ENCODE measurements around the gene TOMM34. TPM values are rescaled to one million over a fixed set of nuclear protein-coding genes. Genes with fewer than 3 reads are reported as not detected.

The TOMM34 gene
- total RNA-seq, 1 donor from 2014 or later: 45.8 TPM

DNA sequence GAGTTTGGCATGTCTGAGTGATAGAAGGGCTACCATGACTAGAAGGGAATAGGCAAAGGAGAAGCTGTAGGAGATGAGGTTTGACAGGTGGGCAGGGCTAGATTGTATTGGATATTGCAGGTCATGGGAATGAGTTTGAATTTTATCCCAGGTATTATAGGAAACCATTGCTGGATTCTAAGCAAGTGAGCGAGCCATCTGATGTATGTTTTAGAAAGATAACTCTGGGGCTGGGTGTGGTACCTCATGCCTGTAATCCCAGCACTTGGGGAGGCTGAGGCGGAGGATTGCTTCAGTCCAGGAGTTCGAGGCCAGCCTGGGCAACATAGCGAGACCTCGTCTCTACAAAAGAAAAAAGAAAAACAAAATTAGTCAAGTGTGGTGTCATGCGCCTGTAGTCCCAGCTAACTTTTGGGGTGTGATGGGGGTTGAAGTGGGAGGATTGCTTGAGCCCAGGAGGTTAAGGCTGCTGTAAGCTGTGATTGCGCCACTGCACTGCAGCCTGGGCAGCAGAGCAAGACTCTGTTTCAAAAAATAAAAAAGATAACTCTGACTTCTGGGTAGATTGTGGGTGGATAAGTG, 23.0 kb upstream of the TOMM34 start:
- Histone ChIP-seq H2AFZ (ENCODE audit: low read depth, low read length) (no peak overlapping the region), H4K20me1 (ENCODE audit: insufficient read depth, low read length) (no peaks in the 10 kb centered on the region), H3K36me3 (ENCODE audit: insufficient read depth, low read length) (peaks cover 12% of the 10 kb centered on the region), H3K79me2 (ENCODE audit: insufficient read depth, low read length) (no peaks in the 10 kb centered on the region), H3K27me3 (ENCODE audit: insufficient read depth, low read length) (no peaks in the 10 kb centered on the region), H3K27ac (ENCODE audit: low read depth, low read length) (no peak overlapping the region), H3K9ac (ENCODE audit: low read length) (no peak overlapping the region), H3K4me3 (ENCODE audit: insufficient read depth, low read depth, low read length) (no peak overlapping the region), H3K4me2 (ENCODE audit: low read length) (no peak overlapping the region), H3K4me1 (ENCODE audit: insufficient read depth, low read length) (peaks cover 3% of the 10 kb centered on the region), H3K9me3 (ENCODE audit: insufficient read depth, low read depth, low read length) (no peaks in the 10 kb centered on the region)
- H3K4me3 Mint-ChIP-seq (ENCODE audit: unreplicated experiment): no peak overlapping the region
- no peaks in the 10 kb centered on the region for H3K9me3 Mint-ChIP-seq (ENCODE audit: unreplicated experiment)
- TF ChIP-seq CTCF (IDR thresholded peaks at IDR 0.05; ENCODE audit: insufficient read depth, low read depth, low read length) (no peak), EZH2 (IDR thresholded peaks at IDR 0.05; ENCODE audit: insufficient read depth, low read length) (no peak)
- no peaks in the 10 kb centered on the region for H3K27me3 Mint-ChIP-seq (ENCODE audit: low read depth, unreplicated experiment)
- DNase-seq (ENCODE audit: low read depth) (no peak), FAIRE-seq (no peak)
- H3K4me1 Mint-ChIP-seq (ENCODE audit: low read depth, unreplicated experiment): peaks cover 10% of the 10 kb centered on the region
- H3K36me3 Mint-ChIP-seq (ENCODE audit: low read depth, unreplicated experiment): peaks cover 2% of the 10 kb centered on the region
- no peak overlapping the region for H3K27ac Mint-ChIP-seq (ENCODE audit: unreplicated experiment)

- Histone ChIP-seq H3K4me1 (ENCODE audit: insufficient read depth, low read length) (peaks cover 3% of the 10 kb centered on the region), H3K36me3 (ENCODE audit: insufficient read depth, low read length) (peaks cover 12% of the 10 kb centered on the region), H2AFZ (ENCODE audit: low read depth, low read length) (no peak overlapping the region), H3K4me2 (ENCODE audit: low read length) (no peak overlapping the region), H3K9ac (ENCODE audit: low read length) (no peak overlapping the region), H3K27ac (ENCODE audit: low read depth, low read length) (no peak overlapping the region), H3K4me3 (ENCODE audit: insufficient read depth, low read depth, low read length) (no peak overlapping the region), H3K79me2 (ENCODE audit: insufficient read depth, low read length) (no peaks in the 10 kb centered on the region), H4K20me1 (ENCODE audit: insufficient read depth, low read length) (no peaks in the 10 kb centered on the region), H3K9me3 (ENCODE audit: insufficient read depth, low read depth, low read length) (no peaks in the 10 kb centered on the region), H3K27me3 (ENCODE audit: insufficient read depth, low read length) (no peaks in the 10 kb centered on the region)
- Mint-ChIP-seq H3K36me3 (ENCODE audit: low read depth, unreplicated experiment) (peaks cover 2% of the 10 kb centered on the region), H3K27ac (ENCODE audit: unreplicated experiment) (no peak overlapping the region), H3K4me3 (ENCODE audit: unreplicated experiment) (no peak overlapping the region), H3K9me3 (ENCODE audit: unreplicated experiment) (no peaks in the 10 kb centered on the region), H3K27me3 (ENCODE audit: low read depth, unreplicated experiment) (no peaks in the 10 kb centered on the region), H3K4me1 (ENCODE audit: low read depth, unreplicated experiment) (peaks cover 10% of the 10 kb centered on the region)
- FAIRE-seq: no peak
- TF ChIP-seq EZH2 (IDR thresholded peaks at IDR 0.05; ENCODE audit: insufficient read depth, low read length): no peak
- TF ChIP-seq CTCF (IDR thresholded peaks at IDR 0.05; ENCODE audit: insufficient read depth, low read depth, low read length): no peak
- no peak for DNase-seq (ENCODE audit: low read depth)
These were observed 21.7 kb upstream of the TOMM34 start for GRCh38 chr20:44981736-44982406.

DNA sequence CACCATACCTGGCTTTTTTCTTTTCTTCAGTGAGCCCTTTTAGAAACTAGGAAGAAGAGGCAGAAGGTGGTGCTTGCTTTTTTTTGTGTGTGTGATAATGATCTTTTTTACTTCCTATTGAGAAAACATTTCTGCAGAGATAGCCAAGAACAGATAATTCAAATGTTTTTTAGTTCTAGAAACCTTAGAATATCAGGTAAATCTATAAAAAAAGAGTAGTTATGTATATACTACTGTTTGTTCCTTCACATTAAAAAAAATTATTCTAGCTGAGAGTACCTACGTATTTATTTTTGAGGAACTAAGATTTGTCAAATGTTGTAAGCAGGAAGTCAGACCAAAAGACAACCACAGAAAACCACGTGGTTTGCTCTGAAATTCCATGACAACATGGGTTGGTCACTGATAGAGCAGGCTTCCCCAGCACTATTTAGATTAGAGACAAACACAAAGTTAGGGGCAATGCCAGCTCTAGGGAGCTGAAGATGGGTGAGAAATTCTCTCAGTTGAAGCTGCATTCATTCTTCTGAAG, 19.0 kb upstream of the TOMM34 start:
- Histone ChIP-seq H3K4me1 (ENCODE audit: insufficient read depth, low read length) (peaks cover 3% of the 10 kb centered on the region), H3K79me2 (ENCODE audit: insufficient read depth, low read length) (no peaks in the 10 kb centered on the region), H3K4me3 (ENCODE audit: insufficient read depth, low read depth, low read length) (no peak overlapping the region), H3K36me3 (ENCODE audit: insufficient read depth, low read length) (peaks cover 20% of the 10 kb centered on the region), H3K9ac (ENCODE audit: low read length) (no peak overlapping the region), H3K27me3 (ENCODE audit: insufficient read depth, low read length) (no peaks in the 10 kb centered on the region), H3K27ac (ENCODE audit: low read depth, low read length) (no peak overlapping the region), H3K4me2 (ENCODE audit: low read length) (peak overlapping the region; percentile 4), H4K20me1 (ENCODE audit: insufficient read depth, low read length) (no peaks in the 10 kb centered on the region), H2AFZ (ENCODE audit: low read depth, low read length) (no peak overlapping the region), H3K9me3 (ENCODE audit: insufficient read depth, low read depth, low read length) (no peaks in the 10 kb centered on the region)
- FAIRE-seq: no peak
- H3K27ac Mint-ChIP-seq (ENCODE audit: unreplicated experiment): no peak overlapping the region
- H3K27me3 Mint-ChIP-seq (ENCODE audit: low read depth, unreplicated experiment): no peaks in the 10 kb centered on the region
- TF ChIP-seq CTCF (IDR thresholded peaks at IDR 0.05; ENCODE audit: insufficient read depth, low read depth, low read length) (no peak), EZH2 (IDR thresholded peaks at IDR 0.05; ENCODE audit: insufficient read depth, low read length) (no peak)
- peaks cover 9% of the 10 kb centered on the region for H3K36me3 Mint-ChIP-seq (ENCODE audit: low read depth, unreplicated experiment)
- no peaks in the 10 kb centered on the region for H3K9me3 Mint-ChIP-seq (ENCODE audit: unreplicated experiment)
- peaks cover 10% of the 10 kb centered on the region for H3K4me1 Mint-ChIP-seq (ENCODE audit: low read depth, unreplicated experiment)
- no peak overlapping the region for H3K4me3 Mint-ChIP-seq (ENCODE audit: unreplicated experiment)
- peak; percentile 53 for DNase-seq (ENCODE audit: low read depth)

Data from astrocyte (in vitro differentiated cells and primary cell).